GM12878 (cell line): ENCODE measurements around the gene PRKRA. TPM values are rescaled to one million over a fixed set of nuclear protein-coding genes. Genes with fewer than 3 reads are reported as not detected.

Experiments
- BHLHE40 ChIP-seq, 2 experiments: fragments of 450-650 bp in 1 of 2; IDR thresholded peaks; 2 replicates each; pipeline ENCODE4 v1.6.1; 2011 to 2017; ENCODE audit warnings: low read depth in 2 of 2, borderline replicate concordance in 1 of 2, improper control_type of control experiment in 1 of 2, low read length in 1 of 2, mild to moderate bottlenecking in 1 of 2
- CHD2 ChIP-seq: IDR thresholded peaks from 2 replicates; pipeline ENCODE4 v1.6.1; 2011; ENCODE audit warnings: low read depth, low read length, improper control_type of control experiment, borderline replicate concordance
- EP300 ChIP-seq, 2 experiments: fragments of 150-350 bp in 1 of 2; IDR thresholded peaks; 2 replicates each; pipeline ENCODE4 v1.6.1; 2011 to 2012; ENCODE audit warnings: low read depth in 2 of 2, low read length in 2 of 2, borderline replicate concordance in 1 of 2, improper control_type of control experiment in 1 of 2, inconsistent platforms in 1 of 2; ENCODE audit not compliant: control insufficient read depth in 1 of 2
- ESRRA ChIP-seq: IDR thresholded peaks from 2 replicates; pipeline ENCODE4 v1.6.1; 2012; ENCODE audit warnings: mild to moderate bottlenecking, low read length, improper control_type of control experiment
- EZH2 ChIP-seq: IDR thresholded peaks from 2 replicates; pipeline ENCODE4 v1.6.1; 2012; ENCODE audit warnings: low read depth, mild to moderate bottlenecking, control low read depth, inconsistent platforms, low read length, borderline replicate concordance; ENCODE audit not compliant: control insufficient read depth
- JUNB ChIP-seq: IDR thresholded peaks from 2 replicates; pipeline ENCODE4 v1.6.1; 2016; ENCODE audit warnings: antibody characterized with exemption, mild to moderate bottlenecking
- NR2F1 ChIP-seq: fragments of 450-650 bp; conservative IDR thresholded peaks from 2 replicates; pipeline ENCODE4 v1.6.1; 2017; ENCODE audit warnings: mild to moderate bottlenecking
- RB1 ChIP-seq: fragments of 450-650 bp; formaldehyde crosslinking; IDR thresholded peaks from 2 replicates; pipeline ENCODE4 v1.6.1; 2017; ENCODE audit warnings: mild to moderate bottlenecking, borderline replicate concordance
- SREBF1 ChIP-seq: IDR thresholded peaks from 2 replicates; pipeline ENCODE4 v1.6.1; 2012; ENCODE audit warnings: mild to moderate bottlenecking, low read length
- polyA plus RNA-seq, 11 experiments: library from polyadenylated mRNA; depleted of rRNA in 4 of 11; unstranded in 6 of 11; stranded (reverse) in 5 of 11; fragments of >200 nt; fragmentation: Nextera tagmentation in 4 of 11; fragmentation: Illumina TruSeq in 1 of 11; extraction: Ambion mirVana in 4 of 11; extraction: Trizol in 1 of 11; gene quantifications; 1 replicate in 1 of 11; 2 replicates in 10 of 11; pipeline versions ENCODE4 v1.2.1 to v1.2.3, GENCODE V29; 2011 to 2016; ENCODE audit warnings: inconsistent platforms in 2 of 11, missing spikeins in 2 of 11, low read depth in 1 of 11
- total RNA-seq, 4 experiments: library from RNA; depleted of rRNA in 3 of 4; stranded (reverse); fragments of >200 nt in 3 of 4; fragmentation: Illumina TruSeq in 1 of 4; extraction: Trizol in 1 of 4; gene quantifications; 2 replicates each; pipeline versions ENCODE4 v1.2.1 to v1.2.3, GENCODE V29; 2013 to 2021
- TF ChIP-seq, protein P1 (sequence below), 3 experiments: IDR thresholded peaks in 2 of 3; conservative IDR thresholded peaks in 1 of 3; 2 replicates each; pipeline ENCODE4 v1.5.1; 2011; ENCODE audit warnings: low read depth in 3 of 3, low read length in 3 of 3, mild to moderate bottlenecking in 3 of 3, control low read depth in 2 of 3, moderate library complexity in 2 of 3, inconsistent platforms in 1 of 3, mixed read lengths in 1 of 3; ENCODE audit not compliant: control insufficient read depth in 2 of 3, insufficient read depth in 1 of 3; ENCODE audit errors: extremely low read depth in 1 of 3
- TF ChIP-seq, protein P2 (sequence below): fragments of 150-350 bp; IDR thresholded peaks from 2 replicates; pipeline ENCODE4 v1.6.1; 2014; ENCODE audit warnings: mild to moderate bottlenecking, low read depth, low read length
- TF ChIP-seq, protein P3 (sequence below): fragments of 450-650 bp; IDR thresholded peaks from 2 replicates; pipeline ENCODE4 v1.6.1; 2016; ENCODE audit warnings: mild to moderate bottlenecking, moderate library complexity, borderline replicate concordance
- TF ChIP-seq, protein P4 (sequence below): fragments of 450-650 bp; IDR thresholded peaks from 2 replicates; pipeline ENCODE4 v1.6.1; 2018; ENCODE audit warnings: mild to moderate bottlenecking, low read depth, moderate library complexity; ENCODE audit not compliant: partially characterized antibody
- TF ChIP-seq, protein P5 (sequence below): IDR thresholded peaks from 2 replicates; pipeline ENCODE4 v1.6.1; 2012; ENCODE audit warnings: low read length, inconsistent platforms

The PRKRA gene
- total and polyA plus RNA-seq, 10 of the 15 experiments (the other 5 are each of a cell fraction or from before 2014, with no cell fraction given) = 19.1 to 75.6 (median 51.7) TPM

DNA sequence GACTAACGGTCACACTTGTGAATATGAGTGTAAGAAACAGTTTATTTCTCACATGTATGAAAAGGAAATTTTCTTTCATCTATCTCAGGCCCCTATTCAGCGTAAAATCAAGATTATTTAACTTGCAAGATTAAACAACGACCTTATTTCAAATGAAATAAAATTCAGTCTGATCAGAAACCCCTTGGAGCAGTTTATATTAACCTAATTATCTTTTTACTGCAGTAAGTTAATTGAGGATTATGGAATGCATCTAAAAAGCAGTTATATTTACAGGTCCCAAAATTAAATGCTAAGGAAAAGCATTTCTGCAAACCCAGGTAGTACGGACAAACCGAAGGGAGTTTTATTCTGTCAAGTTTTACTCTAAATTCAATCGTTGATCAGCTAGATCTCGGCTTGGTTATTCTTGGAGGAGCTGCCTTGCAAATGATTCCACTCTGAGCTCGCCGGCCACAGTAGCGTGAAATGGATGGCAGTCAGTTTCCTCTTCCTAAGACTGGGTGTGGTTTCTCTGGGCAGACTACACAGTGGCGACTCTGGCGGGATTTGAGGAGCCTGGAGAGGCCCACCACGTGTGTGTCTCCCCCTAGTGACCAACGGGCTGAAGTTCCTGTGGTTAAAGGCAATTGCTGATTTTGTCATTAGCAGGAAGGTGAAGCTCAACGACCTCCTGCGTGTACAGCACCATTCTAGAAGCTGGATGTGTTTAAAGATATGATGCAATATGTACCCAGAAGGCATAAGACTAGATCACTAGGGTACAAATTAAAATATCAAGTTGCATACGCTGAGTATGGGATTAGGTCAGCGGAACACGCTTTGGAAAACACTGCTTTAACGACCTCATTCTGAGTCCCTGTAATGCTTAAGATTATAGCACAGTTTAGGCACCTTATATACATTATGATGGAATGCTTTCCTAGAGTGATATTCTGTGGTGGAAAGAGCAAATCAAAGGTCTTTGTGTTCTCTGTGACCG is 36.4 kb downstream of the PRKRA start (continued):
- peak; percentile 90; the same call in 1 of the 2 replicates for TF ChIP-seq RB1
- no peak for TF ChIP-seq EZH2
- peak; percentile 57 to 64; a peak in 3 of 4 replicates for TF ChIP-seq BHLHE40 (IDR thresholded peaks at IDR 0.05; ENCODE audit: borderline replicate concordance in 1 of 2, low read depth in 2 of 2, low read length in 1 of 2)
- TF ChIP-seq, protein P1, sequence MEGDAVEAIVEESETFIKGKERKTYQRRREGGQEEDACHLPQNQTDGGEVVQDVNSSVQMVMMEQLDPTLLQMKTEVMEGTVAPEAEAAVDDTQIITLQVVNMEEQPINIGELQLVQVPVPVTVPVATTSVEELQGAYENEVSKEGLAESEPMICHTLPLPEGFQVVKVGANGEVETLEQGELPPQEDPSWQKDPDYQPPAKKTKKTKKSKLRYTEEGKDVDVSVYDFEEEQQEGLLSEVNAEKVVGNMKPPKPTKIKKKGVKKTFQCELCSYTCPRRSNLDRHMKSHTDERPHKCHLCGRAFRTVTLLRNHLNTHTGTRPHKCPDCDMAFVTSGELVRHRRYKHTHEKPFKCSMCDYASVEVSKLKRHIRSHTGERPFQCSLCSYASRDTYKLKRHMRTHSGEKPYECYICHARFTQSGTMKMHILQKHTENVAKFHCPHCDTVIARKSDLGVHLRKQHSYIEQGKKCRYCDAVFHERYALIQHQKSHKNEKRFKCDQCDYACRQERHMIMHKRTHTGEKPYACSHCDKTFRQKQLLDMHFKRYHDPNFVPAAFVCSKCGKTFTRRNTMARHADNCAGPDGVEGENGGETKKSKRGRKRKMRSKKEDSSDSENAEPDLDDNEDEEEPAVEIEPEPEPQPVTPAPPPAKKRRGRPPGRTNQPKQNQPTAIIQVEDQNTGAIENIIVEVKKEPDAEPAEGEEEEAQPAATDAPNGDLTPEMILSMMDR (IDR thresholded peaks at IDR 0.05 in 2 of 3, conservative IDR thresholded peaks at IDR 0.05 in 1 of 3; ENCODE audit: control insufficient read depth in 2 of 3, extremely low read depth in 1 of 3, insufficient read depth in 1 of 3, low read depth in 3 of 3, low read length in 3 of 3) = peak; percentile 95 to 97 (median 97); a peak in 5 of 6 replicates
- peak; percentile 60; the same call in 1 of the 2 replicates for TF ChIP-seq ESRRA
- TF ChIP-seq NR2F1 = peak; percentile 52
- TF ChIP-seq, protein P2, sequence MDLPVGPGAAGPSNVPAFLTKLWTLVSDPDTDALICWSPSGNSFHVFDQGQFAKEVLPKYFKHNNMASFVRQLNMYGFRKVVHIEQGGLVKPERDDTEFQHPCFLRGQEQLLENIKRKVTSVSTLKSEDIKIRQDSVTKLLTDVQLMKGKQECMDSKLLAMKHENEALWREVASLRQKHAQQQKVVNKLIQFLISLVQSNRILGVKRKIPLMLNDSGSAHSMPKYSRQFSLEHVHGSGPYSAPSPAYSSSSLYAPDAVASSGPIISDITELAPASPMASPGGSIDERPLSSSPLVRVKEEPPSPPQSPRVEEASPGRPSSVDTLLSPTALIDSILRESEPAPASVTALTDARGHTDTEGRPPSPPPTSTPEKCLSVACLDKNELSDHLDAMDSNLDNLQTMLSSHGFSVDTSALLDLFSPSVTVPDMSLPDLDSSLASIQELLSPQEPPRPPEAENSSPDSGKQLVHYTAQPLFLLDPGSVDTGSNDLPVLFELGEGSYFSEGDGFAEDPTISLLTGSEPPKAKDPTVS = 0 out of 2 replicates have a peak, but pooled peaks have one; percentile 38
- TF ChIP-seq JUNB = no peak
- TF ChIP-seq SREBF1 = no peak
- TF ChIP-seq, protein P3, sequence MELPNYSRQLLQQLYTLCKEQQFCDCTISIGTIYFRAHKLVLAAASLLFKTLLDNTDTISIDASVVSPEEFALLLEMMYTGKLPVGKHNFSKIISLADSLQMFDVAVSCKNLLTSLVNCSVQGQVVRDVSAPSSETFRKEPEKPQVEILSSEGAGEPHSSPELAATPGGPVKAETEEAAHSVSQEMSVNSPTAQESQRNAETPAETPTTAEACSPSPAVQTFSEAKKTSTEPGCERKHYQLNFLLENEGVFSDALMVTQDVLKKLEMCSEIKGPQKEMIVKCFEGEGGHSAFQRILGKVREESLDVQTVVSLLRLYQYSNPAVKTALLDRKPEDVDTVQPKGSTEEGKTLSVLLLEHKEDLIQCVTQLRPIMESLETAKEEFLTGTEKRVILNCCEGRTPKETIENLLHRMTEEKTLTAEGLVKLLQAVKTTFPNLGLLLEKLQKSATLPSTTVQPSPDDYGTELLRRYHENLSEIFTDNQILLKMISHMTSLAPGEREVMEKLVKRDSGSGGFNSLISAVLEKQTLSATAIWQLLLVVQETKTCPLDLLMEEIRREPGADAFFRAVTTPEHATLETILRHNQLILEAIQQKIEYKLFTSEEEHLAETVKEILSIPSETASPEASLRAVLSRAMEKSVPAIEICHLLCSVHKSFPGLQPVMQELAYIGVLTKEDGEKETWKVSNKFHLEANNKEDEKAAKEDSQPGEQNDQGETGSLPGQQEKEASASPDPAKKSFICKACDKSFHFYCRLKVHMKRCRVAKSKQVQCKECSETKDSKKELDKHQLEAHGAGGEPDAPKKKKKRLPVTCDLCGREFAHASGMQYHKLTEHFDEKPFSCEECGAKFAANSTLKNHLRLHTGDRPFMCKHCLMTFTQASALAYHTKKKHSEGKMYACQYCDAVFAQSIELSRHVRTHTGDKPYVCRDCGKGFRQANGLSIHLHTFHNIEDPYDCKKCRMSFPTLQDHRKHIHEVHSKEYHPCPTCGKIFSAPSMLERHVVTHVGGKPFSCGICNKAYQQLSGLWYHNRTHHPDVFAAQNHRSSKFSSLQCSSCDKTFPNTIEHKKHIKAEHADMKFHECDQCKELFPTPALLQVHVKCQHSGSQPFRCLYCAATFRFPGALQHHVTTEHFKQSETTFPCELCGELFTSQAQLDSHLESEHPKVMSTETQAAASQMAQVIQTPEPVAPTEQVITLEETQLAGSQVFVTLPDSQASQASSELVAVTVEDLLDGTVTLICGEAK = peak; percentile 14; the same call in 1 of the 2 replicates
- TF ChIP-seq, protein P4, sequence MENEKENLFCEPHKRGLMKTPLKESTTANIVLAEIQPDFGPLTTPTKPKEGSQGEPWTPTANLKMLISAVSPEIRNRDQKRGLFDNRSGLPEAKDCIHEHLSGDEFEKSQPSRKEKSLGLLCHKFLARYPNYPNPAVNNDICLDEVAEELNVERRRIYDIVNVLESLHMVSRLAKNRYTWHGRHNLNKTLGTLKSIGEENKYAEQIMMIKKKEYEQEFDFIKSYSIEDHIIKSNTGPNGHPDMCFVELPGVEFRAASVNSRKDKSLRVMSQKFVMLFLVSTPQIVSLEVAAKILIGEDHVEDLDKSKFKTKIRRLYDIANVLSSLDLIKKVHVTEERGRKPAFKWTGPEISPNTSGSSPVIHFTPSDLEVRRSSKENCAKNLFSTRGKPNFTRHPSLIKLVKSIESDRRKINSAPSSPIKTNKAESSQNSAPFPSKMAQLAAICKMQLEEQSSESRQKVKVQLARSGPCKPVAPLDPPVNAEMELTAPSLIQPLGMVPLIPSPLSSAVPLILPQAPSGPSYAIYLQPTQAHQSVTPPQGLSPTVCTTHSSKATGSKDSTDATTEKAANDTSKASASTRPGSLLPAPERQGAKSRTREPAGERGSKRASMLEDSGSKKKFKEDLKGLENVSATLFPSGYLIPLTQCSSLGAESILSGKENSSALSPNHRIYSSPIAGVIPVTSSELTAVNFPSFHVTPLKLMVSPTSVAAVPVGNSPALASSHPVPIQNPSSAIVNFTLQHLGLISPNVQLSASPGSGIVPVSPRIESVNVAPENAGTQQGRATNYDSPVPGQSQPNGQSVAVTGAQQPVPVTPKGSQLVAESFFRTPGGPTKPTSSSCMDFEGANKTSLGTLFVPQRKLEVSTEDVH = peak; percentile 26
- TF ChIP-seq CHD2 = peak; percentile 62; the same call in 1 of the 2 replicates
- 0 out of 4 replicates have a peak, but pooled peaks of 1 of the 2 experiments have one; percentile 11 for TF ChIP-seq EP300 (IDR thresholded peaks at IDR 0.05; ENCODE audit: borderline replicate concordance in 1 of 2, control insufficient read depth in 1 of 2, low read depth in 2 of 2, low read length in 2 of 2)
- TF ChIP-seq, protein P5, sequence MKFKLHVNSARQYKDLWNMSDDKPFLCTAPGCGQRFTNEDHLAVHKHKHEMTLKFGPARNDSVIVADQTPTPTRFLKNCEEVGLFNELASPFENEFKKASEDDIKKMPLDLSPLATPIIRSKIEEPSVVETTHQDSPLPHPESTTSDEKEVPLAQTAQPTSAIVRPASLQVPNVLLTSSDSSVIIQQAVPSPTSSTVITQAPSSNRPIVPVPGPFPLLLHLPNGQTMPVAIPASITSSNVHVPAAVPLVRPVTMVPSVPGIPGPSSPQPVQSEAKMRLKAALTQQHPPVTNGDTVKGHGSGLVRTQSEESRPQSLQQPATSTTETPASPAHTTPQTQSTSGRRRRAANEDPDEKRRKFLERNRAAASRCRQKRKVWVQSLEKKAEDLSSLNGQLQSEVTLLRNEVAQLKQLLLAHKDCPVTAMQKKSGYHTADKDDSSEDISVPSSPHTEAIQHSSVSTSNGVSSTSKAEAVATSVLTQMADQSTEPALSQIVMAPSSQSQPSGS = peak; percentile 15; the same call in 1 of the 2 replicates
